ENCODE results near the gene KDM4C. TPM values are rescaled to one million over a fixed set of nuclear protein-coding genes. Genes with fewer than 3 reads are reported as not detected.
A peak's percentile ranks its signal among the peaks of the same experiment; 100 is the strongest.

KDM4C gene
- total RNA-seq, 1 donor from 2014 or later = 14.7 TPM

GRCh38 chr9:6845128-6845826 is 87.5 kb downstream of the KDM4C start:
- H3K4me3 ChIP-seq (ENCODE audit: low read depth, low read length) = no peak overlapping the region
- no peak for TF ChIP-seq CTCF (IDR thresholded peaks at IDR 0.05; ENCODE audit: insufficient read depth, low read length, poor library complexity, severe bottlenecking)
- no peak for DNase-seq (ENCODE audit: low read depth)

DNA sequence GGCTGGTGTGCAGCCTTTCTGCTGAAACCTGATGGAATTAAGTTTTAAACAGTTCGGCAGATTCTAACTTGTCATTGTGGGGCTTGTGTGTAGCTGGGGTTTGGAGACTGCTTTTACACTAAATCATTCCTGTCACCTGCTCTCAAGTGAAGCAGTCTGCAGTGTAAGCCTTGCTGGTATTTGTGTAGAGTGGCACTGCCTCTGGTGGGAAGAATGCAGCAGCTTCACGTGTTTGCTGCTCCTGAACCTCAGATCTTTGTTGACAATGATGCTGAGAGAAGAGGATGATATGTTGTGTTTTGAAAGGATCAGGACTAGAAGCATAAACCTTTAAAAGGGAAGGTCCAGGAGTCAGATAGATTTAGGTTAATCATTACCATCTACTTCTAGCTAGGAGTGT is 88.1 kb downstream of the KDM4C start:
- Histone ChIP-seq H3K4me3 (ENCODE audit: low read depth, low read length) (no peak overlapping the region), H3K27me3 (ENCODE audit: control insufficient read depth, insufficient read depth, low read length) (no peaks in the 10 kb centered on the region), H3K36me3 (ENCODE audit: control insufficient read depth, insufficient read depth, low read length) (no peaks in the 10 kb centered on the region)
- peak; percentile 21 for DNase-seq (ENCODE audit: low read depth)
- peak; percentile 65 for TF ChIP-seq CTCF (IDR thresholded peaks at IDR 0.05; ENCODE audit: insufficient read depth, low read length, poor library complexity, severe bottlenecking)

More at GRCh38 chr9:6845128-6845826, 87.5 kb downstream of the KDM4C start:
- no peaks in the 10 kb centered on the region for H3K27me3 ChIP-seq (ENCODE audit: control insufficient read depth, insufficient read depth, low read length)
- no peaks in the 10 kb centered on the region for H3K36me3 ChIP-seq (ENCODE audit: control insufficient read depth, insufficient read depth, low read length)

- Histone ChIP-seq H3K4me3 (ENCODE audit: low read depth, low read length) (no peak overlapping the region), H3K36me3 (ENCODE audit: control insufficient read depth, insufficient read depth, low read length) (no peaks in the 10 kb centered on the region), H3K27me3 (ENCODE audit: control insufficient read depth, insufficient read depth, low read length) (no peaks in the 10 kb centered on the region)
- no peak for TF ChIP-seq CTCF (IDR thresholded peaks at IDR 0.05; ENCODE audit: insufficient read depth, low read length, poor library complexity, severe bottlenecking)
- peak; percentile 56 for DNase-seq (ENCODE audit: low read depth)
Measured at GRCh38 chr9:6852243-6852963, 94.6 kb downstream of the KDM4C start.

DNA sequence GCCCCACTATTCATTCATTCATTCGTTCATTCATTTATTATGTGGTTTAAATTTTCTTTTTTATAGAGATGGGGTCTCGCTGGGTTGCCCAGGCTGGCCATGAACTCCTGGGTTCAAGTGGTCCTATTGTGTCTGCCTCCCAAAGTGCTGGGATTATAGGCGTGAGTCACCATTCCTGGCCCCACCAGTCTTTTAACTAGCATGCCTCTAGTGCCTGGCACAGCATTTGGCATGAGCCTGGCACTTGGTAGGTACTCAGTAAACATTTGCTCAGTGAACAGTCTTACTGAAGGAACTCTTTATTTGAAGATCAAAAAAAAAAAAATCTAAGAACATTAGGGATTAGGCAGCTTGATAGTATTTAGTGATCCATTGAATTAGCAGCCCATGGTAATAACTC is 98.1 kb downstream of the KDM4C start:
- Histone ChIP-seq H3K4me3 (ENCODE audit: low read depth, low read length) (no peak overlapping the region), H3K27me3 (ENCODE audit: control insufficient read depth, insufficient read depth, low read length) (no peaks in the 10 kb centered on the region), H3K36me3 (ENCODE audit: control insufficient read depth, insufficient read depth, low read length) (no peaks in the 10 kb centered on the region)
- no peak for DNase-seq (ENCODE audit: low read depth)
- TF ChIP-seq CTCF (IDR thresholded peaks at IDR 0.05; ENCODE audit: insufficient read depth, low read length, poor library complexity, severe bottlenecking) = no peak

GRCh38 chr9:6864102-6864501 is 106.3 kb downstream of the KDM4C start:
- TF ChIP-seq CTCF (IDR thresholded peaks at IDR 0.05; ENCODE audit: insufficient read depth, low read length, poor library complexity, severe bottlenecking) = no peak
- Histone ChIP-seq H3K36me3 (ENCODE audit: control insufficient read depth, insufficient read depth, low read length) (no peaks in the 10 kb centered on the region), H3K4me3 (ENCODE audit: low read depth, low read length) (no peak overlapping the region), H3K27me3 (ENCODE audit: control insufficient read depth, insufficient read depth, low read length) (no peaks in the 10 kb centered on the region)
- DNase-seq (ENCODE audit: low read depth) = no peak

Data from kidney epithelial cell (primary cell).